Epithelial cell of esophagus (primary cell): ENCODE measurements around the gene IRF4.

ENCODE experiments used
- DNase-seq: peaks from one replicate; pipeline ENCODE4 v3.0.0; 2010; ENCODE audit warnings: low read depth
- H3K4me3 ChIP-seq: 2 replicates; pipeline ENCODE4 v1.5.1; 2011; ENCODE audit warnings: mild to moderate bottlenecking, low read length, control low read depth
- CTCF ChIP-seq: IDR thresholded peaks from 2 replicates; pipeline ENCODE4 v1.5.1; 2011; ENCODE audit warnings: low read depth, mild to moderate bottlenecking, low read length, control low read depth, inconsistent platforms; ENCODE audit not compliant: insufficient read depth; ENCODE audit errors: missing control alignments

Gene IRF4

GRCh38 chr6:431504-431903 lies 40.0 kb downstream of the IRF4 start:
- no peak for DNase-seq
- TF ChIP-seq CTCF = no peak
- no peak overlapping the region for H3K4me3 ChIP-seq

- TF ChIP-seq CTCF = no peak
- DNase-seq = no peak
- no peak overlapping the region for H3K4me3 ChIP-seq
These were observed 40.4 kb downstream of the IRF4 start for GRCh38 chr6:431986-432385.

GRCh38 chr6:434051-434705 lies 42.6 kb downstream of the IRF4 start:
- TF ChIP-seq CTCF = no peak
- no peak for DNase-seq
- H3K4me3 ChIP-seq = no peak overlapping the region

DNA sequence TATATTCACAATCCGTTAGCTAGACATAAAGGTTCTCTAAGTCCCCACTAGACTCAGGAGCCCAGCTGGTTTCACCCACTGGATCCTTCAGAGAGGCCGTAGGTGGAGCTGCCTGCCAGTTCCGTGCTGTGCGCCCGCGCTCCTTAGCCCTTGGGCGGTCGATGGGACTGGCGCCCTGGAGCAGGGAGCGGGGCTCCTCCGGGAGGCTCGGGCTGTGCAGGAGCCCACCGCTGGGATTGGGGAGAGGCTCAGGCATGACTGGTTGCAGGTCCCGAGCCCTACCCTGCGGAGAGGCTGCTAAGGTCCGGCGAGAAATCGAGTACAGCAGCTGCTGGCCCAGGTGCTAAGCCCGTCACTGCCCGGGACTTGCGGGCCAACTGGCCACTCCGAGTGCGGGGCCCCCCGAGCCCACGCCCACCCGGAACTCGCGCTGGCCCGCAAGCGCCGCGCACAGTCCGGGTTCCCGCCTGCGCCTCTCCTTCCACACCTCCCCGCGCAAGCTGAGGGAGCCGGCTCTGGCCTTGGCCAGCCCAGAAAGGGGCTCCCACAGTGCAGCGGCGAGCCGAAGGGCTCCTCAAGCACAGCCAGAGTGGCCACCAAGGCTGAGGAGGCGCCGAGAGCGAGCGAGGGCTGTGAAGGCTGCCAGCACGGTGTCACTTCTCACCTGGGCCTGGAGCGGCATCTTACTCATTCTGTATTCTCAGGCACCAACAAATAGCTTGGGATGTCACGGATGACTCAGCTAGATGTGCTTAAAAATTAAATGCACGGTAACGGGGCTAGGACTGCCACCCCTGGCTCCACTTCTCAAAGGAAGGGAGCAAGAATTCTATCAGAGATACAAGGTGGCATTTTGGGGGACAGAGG lies 44.1 kb downstream of the IRF4 start:
- H3K4me3 ChIP-seq = no peak overlapping the region
- no peak for DNase-seq
- no peak for TF ChIP-seq CTCF

DNA sequence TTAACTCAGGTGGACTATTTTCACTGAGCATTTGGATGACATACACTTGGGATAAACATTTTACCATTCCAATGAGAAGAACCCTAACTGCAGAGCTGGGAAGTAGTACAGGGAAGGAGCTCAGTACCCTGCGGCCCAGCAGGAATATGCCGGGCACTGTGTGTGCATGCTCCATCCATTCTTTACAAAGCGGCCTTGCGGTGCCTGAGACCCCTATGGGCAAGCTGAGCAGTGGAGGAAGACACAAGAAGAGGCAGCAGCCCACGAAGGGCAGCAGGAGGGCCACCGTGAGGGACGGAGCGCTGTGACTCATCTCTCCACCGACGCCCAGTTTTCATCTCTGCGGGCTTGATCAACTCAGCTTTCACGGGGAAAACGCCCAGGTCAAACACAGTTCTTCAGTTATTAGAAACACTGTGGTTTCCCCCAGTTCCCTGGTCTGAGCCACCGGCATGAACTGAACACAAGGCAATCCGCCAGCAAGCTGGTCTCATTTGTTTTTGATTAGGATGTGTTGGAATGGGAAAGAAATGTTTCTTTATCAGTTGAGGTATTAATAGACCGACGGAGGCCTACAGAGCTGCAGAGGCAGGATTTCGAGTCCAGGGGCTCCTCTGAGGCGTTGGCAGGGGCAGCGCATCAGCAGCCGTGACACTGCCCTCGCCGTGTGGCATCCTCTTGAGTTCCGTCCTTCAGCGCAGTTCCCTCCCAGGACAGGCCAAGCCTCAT lies 44.9 kb downstream of the IRF4 start:
- DNase-seq = no peak
- H3K4me3 ChIP-seq = no peak overlapping the region
- TF ChIP-seq CTCF = no peak

DNA sequence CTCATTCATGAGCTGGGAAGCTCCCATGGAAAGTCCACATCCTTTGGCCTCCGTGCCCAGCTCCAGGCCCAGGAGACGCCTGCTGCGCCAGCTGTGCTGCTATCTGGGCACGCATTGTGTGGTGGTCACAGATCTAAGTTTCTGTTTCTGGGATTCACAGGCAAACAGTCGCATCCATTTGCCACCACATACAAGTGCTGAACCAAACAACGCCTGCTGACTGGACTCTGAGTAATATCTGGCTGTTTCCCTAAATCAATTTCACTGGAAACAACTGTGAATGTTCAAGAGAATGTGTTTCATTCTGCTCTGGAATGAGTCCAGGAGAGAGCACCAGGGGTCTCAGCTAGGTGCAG lies 45.5 kb downstream of the IRF4 start:
- H3K4me3 ChIP-seq = no peak overlapping the region
- TF ChIP-seq CTCF = no peak
- no peak for DNase-seq
